PFSK-1 (cell line): ENCODE data around the gene IGFL2.

Experiments used
- FOXP2 ChIP-seq: optimal IDR thresholded peaks from 2 replicates; pipeline ENCODE3; 2011; ENCODE audit warnings: borderline replicate concordance, control low read depth, inconsistent platforms; ENCODE audit not compliant: insufficient read depth; ENCODE audit errors: extremely low read length, extremely low read depth
- POLR2AphosphoS5 ChIP-seq: IDR thresholded peaks from 2 replicates; pipeline ENCODE4 v1.6.1; 2012; ENCODE audit warnings: low read depth, mild to moderate bottlenecking, control low read depth, low read length, moderate library complexity
- REST ChIP-seq, 2 experiments: IDR thresholded peaks; 2 replicates each; pipeline versions ENCODE4 v1.6.1 to v1.8.0; 2011 to 2012; ENCODE audit warnings: low read depth in 2 of 2, low read length in 2 of 2, control low read depth in 1 of 2, inconsistent platforms in 1 of 2, mild to moderate bottlenecking in 1 of 2, moderate library complexity in 1 of 2; ENCODE audit not compliant: insufficient read depth in 1 of 2
- SIN3A ChIP-seq: IDR thresholded peaks from 2 replicates; pipeline ENCODE4 v1.6.1; 2012; ENCODE audit warnings: mild to moderate bottlenecking, low read length, moderate library complexity, borderline replicate concordance; ENCODE audit not compliant: insufficient read depth
- TAF1 ChIP-seq: IDR thresholded peaks from 2 replicates; pipeline ENCODE4 v1.6.1; 2012; ENCODE audit warnings: low read length, control low read depth, borderline replicate concordance; ENCODE audit not compliant: insufficient read depth

The IGFL2 gene

GRCh38 chr19:46209051-46209450, 61.0 kb downstream of the IGFL2 start:
- TF ChIP-seq SIN3A (no peak), FOXP2 (no peak), REST (IDR thresholded peaks at IDR 0.05; ENCODE audit: insufficient read depth in 1 of 2, low read depth in 2 of 2, low read length in 2 of 2) (no peak), POLR2AphosphoS5 (no peak), TAF1 (no peak)

GRCh38 chr19:46209472-46209871, 61.4 kb downstream of the IGFL2 start:
- TF ChIP-seq TAF1 (no peak), REST (IDR thresholded peaks at IDR 0.05; ENCODE audit: insufficient read depth in 1 of 2, low read depth in 2 of 2, low read length in 2 of 2) (no peak), POLR2AphosphoS5 (no peak), SIN3A (no peak), FOXP2 (no peak)

GRCh38 chr19:46210669-46211068, 62.6 kb downstream of the IGFL2 start:
- TF ChIP-seq FOXP2 (no peak), SIN3A (no peak), POLR2AphosphoS5 (no peak), REST (IDR thresholded peaks at IDR 0.05; ENCODE audit: insufficient read depth in 1 of 2, low read depth in 2 of 2, low read length in 2 of 2) (no peak), TAF1 (no peak)
